Kidney (tissue), 14 donors: ENCODE measurements around the gene GID4. TPM values are rescaled to one million over a fixed set of nuclear protein-coding genes. Genes with fewer than 3 reads are reported as not detected.

Experiments
- DNase-seq, 5 donors: peaks; one replicate each; pipeline ENCODE4 v3.0.0-alpha.2; 2013 to 2020
- FAIRE-seq: peaks from 2 replicates; lab custom pipeline; 2012; peaks lifted over from hg19 to GRCh38; lab: Jason Lieb, UNC
- H3K27ac ChIP-seq, 2 donors: one replicate each; pipeline ENCODE4 v1.7.0; 2013; ENCODE audit warnings: low read depth in 2 of 2, low read length in 2 of 2, inconsistent platforms in 1 of 2
- H3K27me3 ChIP-seq: one replicate; pipeline ENCODE4 v1.7.1; 2013; ENCODE audit warnings: low read length, inconsistent platforms; ENCODE audit not compliant: control insufficient read depth, insufficient read depth
- H3K36me3 ChIP-seq, 3 donors: one replicate each; pipeline versions ENCODE4 v1.7.0 to v1.7.1; 2013; ENCODE audit warnings: low read length in 3 of 3, control low read depth in 1 of 3, inconsistent platforms in 1 of 3; ENCODE audit not compliant: insufficient read depth in 3 of 3, control insufficient read depth in 2 of 3
- H3K4me1 ChIP-seq, 3 donors: one replicate each; pipeline versions ENCODE4 v1.7.0 to v1.7.1; 2013; ENCODE audit warnings: low read length in 3 of 3, inconsistent platforms in 1 of 3, low read depth in 1 of 3; ENCODE audit not compliant: control insufficient read depth in 2 of 3, insufficient read depth in 2 of 3
- H3K4me3 ChIP-seq, 3 donors: one replicate each; pipeline versions ENCODE4 v1.7.0 to v1.8.1; 2013; ENCODE audit warnings: low read length in 3 of 3, control low read depth in 1 of 3, inconsistent platforms in 1 of 3
- H3K9ac ChIP-seq, 3 donors: one replicate each; pipeline versions ENCODE4 v1.7.0 to v1.7.1; 2013; ENCODE audit warnings: low read length in 3 of 3, control low read depth in 1 of 3, inconsistent platforms in 1 of 3
- H3K9me3 ChIP-seq, 3 donors: one replicate each; pipeline versions ENCODE4 v1.7.0 to v1.7.1; 2013; ENCODE audit warnings: low read length in 3 of 3, control low read depth in 1 of 3, inconsistent platforms in 1 of 3; ENCODE audit not compliant: control insufficient read depth in 2 of 3, insufficient read depth in 1 of 3
- CTCF ChIP-seq: IDR thresholded peaks from 3 replicates; pipeline ENCODE4 v1.5.1; 2012; ENCODE audit warnings: mild to moderate bottlenecking, moderate library complexity, borderline replicate concordance; ENCODE audit not compliant: insufficient read depth; ENCODE audit errors: extremely low read depth
- intact Hi-C: fragments of 100-400 bp; cut with DNase I; formaldehyde crosslinking; loops from one replicate; pipeline ENCODE4 v1.11.1; 2022
- polyA plus RNA-seq: library from polyadenylated mRNA; stranded (reverse); fragments of 350-450 nt; fragmentation: Illumina TruSeq; extraction: RNeasy Lipid Tissue Mini Kit (QIAGEN cat#74804); gene quantifications from one replicate; pipeline ENCODE4 v1.2.3, GENCODE V29; 2014; ENCODE audit warnings: low read depth, low replicate concordance; ENCODE audit not compliant: insufficient read depth
- total RNA-seq: library from RNA; stranded (reverse); fragmentation: NEBNext Ultra II Directional; extraction: Animal tissue kit (Norgen Biotek cat#: 25700); gene quantifications from one replicate; pipeline ENCODE4 v1.2.1, GENCODE V29; 2021
- donor health status: control.
- donor health status: control.
- donor health status: control.
- donor health status: control.
- donor health status: control.
- donor health status: DM: yes; HTN: yes; CAD: no.
- donor health status: Normal renal cell carcinoma (clear cell type).

GID4 gene
- total and polyA plus RNA-seq, 2 donors from 2014 or later, result 3.4 to 8.7 TPM

DNA sequence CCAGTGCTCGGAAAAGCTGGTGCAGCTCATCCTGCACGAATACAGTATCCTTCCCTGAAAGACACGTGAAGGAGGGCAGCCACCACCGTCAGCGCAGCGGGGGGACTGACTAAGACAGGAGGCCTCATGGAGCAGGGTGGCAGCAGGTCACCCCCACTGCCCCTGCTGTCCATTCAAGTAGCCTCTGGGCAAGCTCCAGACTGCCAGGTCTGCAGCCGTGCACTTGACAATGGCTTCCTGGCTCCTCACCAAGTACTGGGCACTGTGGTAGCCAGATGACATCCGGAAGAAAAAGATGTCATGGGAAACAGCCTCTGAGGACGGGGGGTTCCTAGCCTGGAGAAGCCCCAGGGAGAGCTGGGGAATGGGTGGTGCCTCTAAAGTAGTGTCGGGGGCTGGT, 61.4 kb downstream of the GID4 start:
- no peak for FAIRE-seq
- no peak overlapping the region for H3K4me3 ChIP-seq
- H3K9ac ChIP-seq, result no peak overlapping the region
- no peaks in the 10 kb centered on the region for H3K27me3 ChIP-seq
- intact Hi-C loops, result no loop called here
- no peak overlapping the region for H3K27ac ChIP-seq
- peaks cover 2 to 38% (median 21%) of the 10 kb centered on the region in 3 donors for H3K36me3 ChIP-seq
- no peaks in the 10 kb centered on the region for H3K9me3 ChIP-seq
- no peak for DNase-seq
- TF ChIP-seq CTCF, result no peak
- H3K4me1 ChIP-seq, result no peaks in the 10 kb centered on the region

DNA sequence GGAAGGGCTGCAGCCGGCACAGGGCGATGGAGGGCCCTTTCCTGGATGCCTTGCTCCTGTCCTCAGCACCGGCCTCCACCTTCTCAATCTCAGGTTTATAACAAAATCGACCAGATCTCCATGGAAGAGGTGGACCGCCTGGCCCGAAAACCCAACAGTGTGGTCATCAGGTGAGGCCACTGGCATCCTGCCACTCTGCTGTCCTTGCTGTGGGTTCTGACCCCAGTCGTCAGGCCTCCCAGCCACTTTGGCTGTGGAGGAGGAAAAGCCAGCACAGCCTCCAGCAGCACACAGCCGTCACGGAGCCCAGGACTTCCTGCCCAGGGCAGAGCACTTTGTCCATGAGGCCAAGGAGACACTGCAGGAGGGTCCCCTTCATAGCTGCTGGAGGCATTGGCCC, 62.6 kb downstream of the GID4 start:
- H3K4me1 ChIP-seq, result no peaks in the 10 kb centered on the region
- intact Hi-C loops, result no loop called here
- no peak for DNase-seq

GRCh38 chr17:18102640-18103039, 63.4 kb downstream of the GID4 start:
- intact Hi-C loops, result no loop called here
- no peaks in the 10 kb centered on the region for H3K4me1 ChIP-seq
- no peak overlapping the region for H3K4me3 ChIP-seq
- no peak overlapping the region for H3K27ac ChIP-seq
- H3K9ac ChIP-seq, result no peak overlapping the region
- H3K36me3 ChIP-seq, result peaks cover 0 to 31% (median 18%) of the 10 kb centered on the region in 3 donors
- no peak for FAIRE-seq
- DNase-seq, result no peak
- no peak for TF ChIP-seq CTCF
- H3K9me3 ChIP-seq, result no peaks in the 10 kb centered on the region
- no peaks in the 10 kb centered on the region for H3K27me3 ChIP-seq

More for the DNA sequence above, 62.6 kb downstream of the GID4 start:
- Histone ChIP-seq H3K9ac (no peak overlapping the region), H3K27ac (no peak overlapping the region), H3K36me3 (peaks cover 0 to 34% (median 21%) of the 10 kb centered on the region in 3 donors), H3K9me3 (no peaks in the 10 kb centered on the region), H3K4me3 (no peak overlapping the region), H3K27me3 (no peaks in the 10 kb centered on the region)
- FAIRE-seq, result no peak
- no peak for TF ChIP-seq CTCF

- FAIRE-seq (no peak), DNase-seq (no peak)
- no peak for TF ChIP-seq CTCF
- Histone ChIP-seq H3K9me3 (no peaks in the 10 kb centered on the region), H3K4me3 (no peak overlapping the region), H3K4me1 (no peaks in the 10 kb centered on the region), H3K36me3 (peaks cover 0 to 14% (median 0%) of the 10 kb centered on the region in 3 donors), H3K27ac (no peak overlapping the region), H3K27me3 (no peaks in the 10 kb centered on the region), H3K9ac (no peak overlapping the region)
- intact Hi-C loops, result no loop called here
These were observed 65.8 kb downstream of the GID4 start for GRCh38 chr17:18105027-18105426.
